H1 (cell line): ENCODE data around the gene GCFC2. TPM values are rescaled to one million over a fixed set of nuclear protein-coding genes. Genes with fewer than 3 reads are reported as not detected.

Experiments
- CTCF ChIA-PET: fragments of 300-600 bp; sonication (Branson Sonifier 250); formaldehyde crosslinking; loops from one replicate; lab custom pipeline; 2021; ENCODE audit not compliant: partially characterized antibody; lab: Charles Lee
- POLR2A ChIA-PET: fragments of 300-600 bp; sonication (Branson Sonifier 250); formaldehyde crosslinking; loops from one replicate; lab custom pipeline; 2021; ENCODE audit warnings: inconsistent platforms; ENCODE audit not compliant: partially characterized antibody; lab: Charles Lee
- DNase-seq, 2 experiments: peaks; one replicate each; pipeline versions ENCODE4 v3.0.0 to v3.0.0-alpha.2; 2010 to 2022; ENCODE audit warnings: low spot score in 2 of 2, low read depth in 1 of 2, mixed read lengths in 1 of 2
- FAIRE-seq: peaks from 2 replicates; lab custom pipeline; 2011; peaks lifted over from hg19 to GRCh38; lab: Jason Lieb, UNC
- H2AFZ ChIP-seq: 2 replicates; pipeline ENCODE4 v1.8.1; 2012; ENCODE audit warnings: low read length, inconsistent platforms
- H2AK5ac ChIP-seq: 2 replicates; pipeline ENCODE4 v1.6.1; 2013; ENCODE audit warnings: low read depth, low read length
- H2BK120ac ChIP-seq: replicated peaks from 2 replicates; pipeline ENCODE3; 2013; ENCODE audit warnings: low read depth, low read length, inconsistent platforms
- H2BK12ac ChIP-seq: 2 replicates; pipeline ENCODE4 v1.6.1; 2013; ENCODE audit warnings: low read depth, low read length
- H2BK15ac ChIP-seq: 2 replicates; pipeline ENCODE4 v1.6.1; 2013; ENCODE audit warnings: low read length
- H2BK20ac ChIP-seq: 2 replicates; pipeline ENCODE4 v1.6.1; 2013; ENCODE audit warnings: low read length
- H2BK5ac ChIP-seq: 2 replicates; pipeline ENCODE4 v1.6.1; 2013; ENCODE audit warnings: low read depth, low read length
- H3K14ac ChIP-seq: 2 replicates; pipeline ENCODE4 v1.6.1; 2013; ENCODE audit warnings: inconsistent platforms; ENCODE audit not compliant: insufficient read length
- H3K18ac ChIP-seq: 2 replicates; pipeline ENCODE4 v1.6.1; 2013; ENCODE audit warnings: low read length; ENCODE audit errors: extremely low read depth
- H3K23ac ChIP-seq: 2 replicates; pipeline ENCODE4 v1.6.1; 2013; ENCODE audit warnings: inconsistent platforms; ENCODE audit not compliant: insufficient read length
- H3K23me2 ChIP-seq: 2 replicates; pipeline ENCODE4 v1.6.1; 2013; ENCODE audit warnings: low read depth, low read length
- H3K27ac ChIP-seq: 2 replicates; pipeline ENCODE4 v1.6.1; 2011; ENCODE audit warnings: low read depth, low read length, inconsistent platforms
- H3K27me3 ChIP-seq, 4 experiments: replicated peaks in 1 of 4; 1 replicate in 1 of 4; 2 replicates in 3 of 4; pipeline versions ENCODE4 v1.6.1 to v1.8.1; 2011 to 2013; ENCODE audit warnings: low read length in 3 of 4, mild to moderate bottlenecking in 3 of 4, inconsistent platforms in 2 of 4, mixed read lengths in 2 of 4, moderate library complexity in 1 of 4; ENCODE audit not compliant: control insufficient read depth in 3 of 4, insufficient read depth in 3 of 4; ENCODE audit errors: extremely low read depth in 1 of 4
- H3K36me3 ChIP-seq, 4 experiments: 2 replicates each; pipeline versions ENCODE4 v1.6.1 to v1.8.1; 2011 to 2013; ENCODE audit warnings: mild to moderate bottlenecking in 4 of 4, low read length in 3 of 4, moderate library complexity in 2 of 4, control low read depth in 1 of 4, inconsistent platforms in 1 of 4; ENCODE audit not compliant: insufficient read depth in 4 of 4, control insufficient read depth in 2 of 4
- H3K4ac ChIP-seq: replicated peaks from 2 replicates; pipeline ENCODE3; 2013; ENCODE audit warnings: low read length, low read depth, mixed read lengths, inconsistent platforms; ENCODE audit not compliant: insufficient read length
- H3K4me1 ChIP-seq, 4 experiments: replicated peaks in 1 of 4; 1 replicate in 1 of 4; 2 replicates in 3 of 4; pipeline versions ENCODE4 v1.6.1 to v1.8.1; 2011 to 2013; ENCODE audit warnings: low read length in 3 of 4, inconsistent platforms in 2 of 4, mixed read lengths in 1 of 4; ENCODE audit not compliant: insufficient read depth in 4 of 4, control insufficient read depth in 3 of 4
- H3K4me2 ChIP-seq, 2 experiments: 2 replicates each; pipeline versions ENCODE4 v1.6.1 to v1.8.1; 2011 to 2013; ENCODE audit warnings: low read depth in 2 of 2, low read length in 2 of 2, control low read depth in 1 of 2, inconsistent platforms in 1 of 2, mild to moderate bottlenecking in 1 of 2; ENCODE audit not compliant: insufficient read depth in 1 of 2
- H3K4me3 ChIP-seq, 4 experiments: fragments of 200-600, 300-600 bp in 1 of 4; sonication (generic), shearing (Covaris generic), sonication (Bioruptor Twin) in 1 of 4; 2 replicates each; pipeline versions ENCODE4 v1.5.1 to v1.8.1; 2011 to 2016; ENCODE audit warnings: low read length in 4 of 4, low read depth in 3 of 4, control low read depth in 2 of 4, inconsistent platforms in 2 of 4, mild to moderate bottlenecking in 2 of 4, mixed read lengths in 1 of 4, moderate library complexity in 1 of 4; ENCODE audit not compliant: insufficient read depth in 2 of 4; ENCODE audit errors: extremely low read depth in 1 of 4
- H3K56ac ChIP-seq: replicated peaks from 2 replicates; pipeline ENCODE3; 2013; ENCODE audit warnings: low read depth, mild to moderate bottlenecking, mixed read lengths, low read length, inconsistent platforms; ENCODE audit not compliant: insufficient read length
- H3K79me1 ChIP-seq: 2 replicates; pipeline ENCODE4 v1.6.1; 2013; ENCODE audit warnings: low read depth, low read length, control low read depth
- H3K79me2 ChIP-seq, 2 experiments: 2 replicates each; pipeline versions ENCODE4 v1.6.1 to v1.8.1; 2012 to 2013; ENCODE audit warnings: low read length in 2 of 2, mild to moderate bottlenecking in 2 of 2, inconsistent platforms in 1 of 2; ENCODE audit not compliant: insufficient read depth in 2 of 2, control insufficient read depth in 1 of 2
- H3K9ac ChIP-seq, 4 experiments: replicated peaks in 1 of 4; 1 replicate in 1 of 4; 2 replicates in 3 of 4; pipeline versions ENCODE4 v1.6.1 to v1.8.1; 2011 to 2013; ENCODE audit warnings: low read depth in 3 of 4, low read length in 3 of 4, control low read depth in 2 of 4, mild to moderate bottlenecking in 2 of 4, moderate library complexity in 2 of 4, inconsistent platforms in 1 of 4; ENCODE audit errors: extremely low read depth in 1 of 4
- H3K9me3 ChIP-seq, 2 experiments: 2 replicates each; pipeline versions ENCODE4 v1.6.1 to v1.8.1; 2012 to 2013; ENCODE audit warnings: mild to moderate bottlenecking in 2 of 2, moderate library complexity in 2 of 2, control low read depth in 1 of 2, inconsistent platforms in 1 of 2, low read depth in 1 of 2, low read length in 1 of 2, mixed read lengths in 1 of 2; ENCODE audit not compliant: insufficient read depth in 2 of 2
- H4K20me1 ChIP-seq, 2 experiments: replicated peaks in 1 of 2; 2 replicates each; pipeline versions ENCODE3 to v1.8.1; 2011 to 2013; ENCODE audit warnings: inconsistent platforms in 2 of 2, low read length in 2 of 2, mild to moderate bottlenecking in 1 of 2; ENCODE audit not compliant: insufficient read depth in 2 of 2, control insufficient read depth in 1 of 2
- H4K5ac ChIP-seq: 2 replicates; pipeline ENCODE4 v1.6.1; 2013; ENCODE audit warnings: low read length, low read depth, mixed read lengths, inconsistent platforms; ENCODE audit not compliant: insufficient read length
- H4K8ac ChIP-seq: 2 replicates; pipeline ENCODE4 v1.8.0; 2013; ENCODE audit warnings: mild to moderate bottlenecking, moderate library complexity, low read length, inconsistent platforms; ENCODE audit not compliant: insufficient read depth; ENCODE audit errors: extremely low read depth
- H4K91ac ChIP-seq: replicated peaks from 2 replicates; pipeline ENCODE3; 2013; ENCODE audit warnings: low read length, mixed read lengths, inconsistent platforms; ENCODE audit not compliant: insufficient read length
- CREB1 ChIP-seq: IDR thresholded peaks from 2 replicates; pipeline ENCODE4 v1.6.1; 2012; ENCODE audit warnings: inconsistent platforms
- CTBP2 ChIP-seq: IDR thresholded peaks from 2 replicates; pipeline ENCODE4 v1.7.0; 2011; ENCODE audit warnings: borderline replicate concordance, mild to moderate bottlenecking, moderate library complexity, mixed read lengths, low read length; ENCODE audit not compliant: insufficient read depth, insufficient read length
- EP300 ChIP-seq, 2 experiments: IDR thresholded peaks; 1 replicate in 1 of 2; 2 replicates in 1 of 2; pipeline ENCODE4 v1.6.1; 2011 to 2012; ENCODE audit warnings: low read depth in 2 of 2, low read length in 2 of 2, mild to moderate bottlenecking in 2 of 2, borderline replicate concordance in 1 of 2, inconsistent platforms in 1 of 2, moderate library complexity in 1 of 2
- HDAC2 ChIP-seq, 2 experiments: fragments of 300-600 bp in 1 of 2; sonication (generic) in 1 of 2; IDR thresholded peaks; 2 replicates each; pipeline ENCODE4 v1.6.1; 2011 to 2012; ENCODE audit warnings: low read depth in 2 of 2, low read length in 2 of 2, mild to moderate bottlenecking in 2 of 2, moderate library complexity in 2 of 2, borderline replicate concordance in 1 of 2, inconsistent platforms in 1 of 2
- RAD21 ChIP-seq, 2 experiments: IDR thresholded peaks in 1 of 2; conservative IDR thresholded peaks in 1 of 2; 2 replicates each; pipeline ENCODE4 v1.6.1; 2011; ENCODE audit warnings: low read depth in 2 of 2, low read length in 2 of 2, improper control_type of control experiment in 1 of 2, inconsistent platforms in 1 of 2, mild to moderate bottlenecking in 1 of 2, moderate library complexity in 1 of 2
- RFX5 ChIP-seq: IDR thresholded peaks from 2 replicates; pipeline ENCODE4 v1.6.1; 2011; ENCODE audit warnings: low read depth, low read length, improper control_type of control experiment, borderline replicate concordance
- TAF7 ChIP-seq: optimal IDR thresholded peaks from 2 replicates; pipeline ENCODE3; 2011; ENCODE audit warnings: low read depth, mild to moderate bottlenecking, inconsistent platforms, low read length, moderate library complexity, borderline replicate concordance
- TEAD4 ChIP-seq: IDR thresholded peaks from 2 replicates; pipeline ENCODE4 v1.6.1; 2012; ENCODE audit warnings: low read depth, low read length, inconsistent platforms, mixed read lengths
- WGBS, 2 experiments: shearing (Covaris generic) in 1 of 2; methylation state at CpG; one replicate each; pipeline versions ENCODE4 v1.1.6 to v1.1.7; 2013 to 2015; ENCODE audit warnings: low lambda C conversion rate in 2 of 2, mixed read lengths in 2 of 2, inconsistent platforms in 1 of 2, low coverage in 1 of 2, missing lambda C conversion rate in 1 of 2; ENCODE audit not compliant: insufficient replicate concordance in 2 of 2, insufficient coverage in 1 of 2, insufficient read length in 1 of 2; ENCODE audit errors: extremely low coverage in 1 of 2, missing lambda C conversion rate in 1 of 2; 5-methylcytosine and 5-hydroxymethylcytosine counted together
- polyA plus RNA-seq, 7 experiments: library from polyadenylated mRNA; depleted of rRNA in 3 of 7; stranded (reverse) in 5 of 7; unstranded in 2 of 7; fragments of >200 nt in 5 of 7; fragments of 200-250 nt in 2 of 7; gene quantifications; 1 replicate in 5 of 7; 2 replicates in 1 of 7; 4 replicates in 1 of 7; pipeline versions ENCODE4 v1.2.1 to v1.2.3, GENCODE V29; 2011 to 2013; ENCODE audit warnings: missing spikeins in 2 of 7, mixed read lengths in 2 of 7
- total RNA-seq: library from RNA; stranded (reverse); fragmentation: NEBNext Ultra II Directional; extraction: Animal tissue kit (Norgen Biotek cat#: 25700); gene quantifications from 2 replicates; pipeline ENCODE4 v1.2.1, GENCODE V29; 2021

Gene GCFC2
- total and polyA plus RNA-seq, 2 of the 8 experiments (the other 6 are each of a cell fraction or from before 2014, with no cell fraction given): 5.6 to 19.1 TPM

GRCh38 chr2:75641587-75641986 lies 69.1 kb downstream of the GCFC2 start:
- no peak for DNase-seq
- CTCF ChIA-PET: interaction anchor here (0.6 to 3.2 kb wide), 12 partner anchors 10 to 498 kb away, joined by 3 to 31 read pairs (median 11); no protein-coding TSS in a partner anchor
- H3K4me2 ChIP-seq: no peak overlapping the region
- H3K4ac ChIP-seq: no peak overlapping the region
- no peak overlapping the region for H2AK5ac ChIP-seq
- no peak overlapping the region for H2BK5ac ChIP-seq
- no peaks in the 10 kb centered on the region for H3K9me3 ChIP-seq
- H2AFZ ChIP-seq: no peak overlapping the region
- no peak overlapping the region for H4K91ac ChIP-seq
- H2BK12ac ChIP-seq: no peak overlapping the region
- H3K23me2 ChIP-seq: 0 out of 2 replicates have a peak, but pooled peaks cover 3% of the 10 kb centered on the region
- 80% methylated on average over 1 of the region's 1 CpG; no CpG with 5 or more reads in 1 of the 2 experiments for WGBS, 2 experiments
- H3K23ac ChIP-seq: no peak overlapping the region
- H2BK120ac ChIP-seq: no peak overlapping the region
- H3K4me1 ChIP-seq: no peaks in the 10 kb centered on the region
- no peaks in the 10 kb centered on the region for H3K79me1 ChIP-seq
- no peak overlapping the region for H4K8ac ChIP-seq
- POLR2A ChIA-PET: interaction anchor here (0.6 to 1.6 kb wide), 3 partner anchors 8 to 28 kb away, joined by 3 to 4 read pairs (median 3); no protein-coding TSS in a partner anchor
- peaks cover 0 to 2% (median 0%) of the 10 kb centered on the region in 4 experiments; a peak in 1 of 7 replicates for H3K27me3 ChIP-seq
- H3K56ac ChIP-seq: no peak overlapping the region
- H3K9ac ChIP-seq: no peak overlapping the region
- H2BK15ac ChIP-seq: no peak overlapping the region
- H4K5ac ChIP-seq: no peak overlapping the region
- TF ChIP-seq CREB1 (no peak), TEAD4 (no peak), EP300 (IDR thresholded peaks at IDR 0.05; ENCODE audit: borderline replicate concordance in 1 of 2, low read depth in 2 of 2, low read length in 2 of 2) (no peak), CTBP2 (no peak), TAF7 (no peak), HDAC2 (IDR thresholded peaks at IDR 0.05; ENCODE audit: borderline replicate concordance in 1 of 2, low read depth in 2 of 2, low read length in 2 of 2) (no peak), RFX5 (no peak), RAD21 (IDR thresholded peaks at IDR 0.05 in 1 of 2, conservative IDR thresholded peaks at IDR 0.05 in 1 of 2; ENCODE audit: low read depth in 2 of 2, low read length in 2 of 2) (no peak)
- TF ChIP-seq, all 59 proteins: peak for 0
- no peaks in the 10 kb centered on the region for H3K36me3 ChIP-seq
- no peak overlapping the region for H3K27ac ChIP-seq
- no peak overlapping the region for H3K4me3 ChIP-seq
- FAIRE-seq: no peak
- no peak overlapping the region for H3K14ac ChIP-seq
- no peak overlapping the region for H3K18ac ChIP-seq
- no peaks in the 10 kb centered on the region for H4K20me1 ChIP-seq
- H2BK20ac ChIP-seq: no peak overlapping the region
- H3K79me2 ChIP-seq: no peaks in the 10 kb centered on the region
